ENCODE data around the gene TSPAN10. TPM values are rescaled to one million over a fixed set of nuclear protein-coding genes. Genes with fewer than 3 reads are reported as not detected.

Gene TSPAN10
- total and polyA plus RNA-seq, 9 of the 15 experiments (the other 6 are each of a cell fraction or from before 2014, with no cell fraction given): 0.05 to 0.31 (median 0.13) TPM; not detected in 1

DNA sequence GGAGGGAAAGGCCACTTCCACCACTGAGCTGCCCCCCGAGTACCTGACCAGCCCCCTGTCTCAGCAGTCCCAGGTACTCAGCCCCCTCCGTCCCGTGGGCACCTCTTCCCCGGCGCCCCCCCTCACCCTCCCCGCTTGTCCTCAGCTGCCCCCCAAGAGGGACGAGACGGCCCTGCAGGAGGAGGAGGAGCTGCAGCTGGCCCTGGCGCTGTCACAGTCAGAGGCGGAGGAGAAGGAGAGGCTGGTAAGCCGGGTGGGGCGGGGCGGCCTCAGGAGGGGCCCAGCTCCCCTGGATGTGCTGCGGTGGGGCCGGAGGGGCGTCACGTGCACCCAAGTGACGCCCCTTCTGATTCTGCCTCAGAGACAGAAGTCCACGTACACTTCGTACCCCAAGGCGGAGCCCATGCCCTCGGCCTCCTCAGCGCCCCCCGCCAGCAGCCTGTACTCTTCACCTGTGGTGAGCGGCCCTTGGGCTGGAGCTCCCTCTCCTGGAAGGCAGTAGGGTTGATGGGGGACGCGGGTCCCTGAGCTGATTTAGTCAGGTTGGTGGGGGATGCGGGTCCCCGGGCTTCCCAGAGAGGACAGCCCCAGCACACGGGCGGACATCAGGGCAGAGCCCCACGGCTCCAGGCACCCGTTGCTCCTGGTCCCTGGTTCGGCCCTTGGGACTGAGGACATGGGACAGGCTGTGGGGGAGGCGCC is 56.7 kb downstream of the TSPAN10 start:
- Histone ChIP-seq H3K27ac (ENCODE audit: extremely low read depth, low read depth, low read length) (no peak overlapping the region), H3K9me1 (ENCODE audit: control insufficient read depth, insufficient read depth, low read length) (peaks cover 3% of the 10 kb centered on the region), H3K4me1 (replicated peaks in 1 of 2; ENCODE audit: control insufficient read depth in 2 of 2, insufficient read depth in 2 of 2, low read length in 2 of 2) (peaks cover 0 to 51% of the 10 kb centered on the region in 2 experiments; a peak in 2 of 5 replicates), H3K4me2 (ENCODE audit: insufficient read depth, low read length) (no peak overlapping the region), H3K9me3 (replicated peaks; ENCODE audit: control insufficient read depth, insufficient read depth, low read depth, low read length) (no peaks in the 10 kb centered on the region), H3K9ac (ENCODE audit: insufficient read depth in 1 of 2, low read depth in 2 of 2, low read length in 2 of 2) (peak overlapping the region in 1 of 2 experiments; percentile 26; a peak in 1 of 4 replicates), H3K36me3 (ENCODE audit: control insufficient read depth, insufficient read depth, low read length) (peaks cover 100% of the 10 kb centered on the region; the same call in 2 of the 3 replicates), H4K20me1 (replicated peaks; ENCODE audit: control insufficient read depth, insufficient read depth, low read length) (peaks cover 9% of the 10 kb centered on the region; the same call in 1 of the 2 replicates), H3K4me3 (no peak overlapping the region), H2AFZ (ENCODE audit: low read depth, low read length) (no peak overlapping the region), H3K27me3 (ENCODE audit: control insufficient read depth in 2 of 2, insufficient read depth in 2 of 2, low read length in 2 of 2) (no peaks in the 10 kb centered on the region), H3K79me2 (ENCODE audit: control insufficient read depth, insufficient read depth, low read length) (no peaks in the 10 kb centered on the region; the same call in 2 of the 3 replicates)
- WGBS (ENCODE audit: insufficient coverage, low coverage, missing lambda C conversion rate): 87% methylated on average over 20 of the region's 35 CpGs
- ChIA-PET POLR2A (interaction anchor here (1.2 to 4.7 kb wide), 2 partner anchors 9 to 10 kb away, joined by 7 to 41 read pairs; partner anchors contain the start of genes ARL16, HGS and MRPL12), CTCF (ENCODE audit: low intra/inter-chr PET ratio) (no interaction called here)
- FAIRE-seq (no peak), DNase-seq (ENCODE audit: extremely low read depth in 1 of 4, low spot score in 3 of 4) (peak in 2 of 4 experiments; percentile 34 to 37), ATAC-seq (peak; percentile 56)
- intact Hi-C loops (cut with micrococcal nuclease): no loop called here
- in situ Hi-C loops (cut with MboI): no loop called here
- BruUV-seq (replicated peaks): no TSS peak
- TF ChIP-seq, protein P1, sequence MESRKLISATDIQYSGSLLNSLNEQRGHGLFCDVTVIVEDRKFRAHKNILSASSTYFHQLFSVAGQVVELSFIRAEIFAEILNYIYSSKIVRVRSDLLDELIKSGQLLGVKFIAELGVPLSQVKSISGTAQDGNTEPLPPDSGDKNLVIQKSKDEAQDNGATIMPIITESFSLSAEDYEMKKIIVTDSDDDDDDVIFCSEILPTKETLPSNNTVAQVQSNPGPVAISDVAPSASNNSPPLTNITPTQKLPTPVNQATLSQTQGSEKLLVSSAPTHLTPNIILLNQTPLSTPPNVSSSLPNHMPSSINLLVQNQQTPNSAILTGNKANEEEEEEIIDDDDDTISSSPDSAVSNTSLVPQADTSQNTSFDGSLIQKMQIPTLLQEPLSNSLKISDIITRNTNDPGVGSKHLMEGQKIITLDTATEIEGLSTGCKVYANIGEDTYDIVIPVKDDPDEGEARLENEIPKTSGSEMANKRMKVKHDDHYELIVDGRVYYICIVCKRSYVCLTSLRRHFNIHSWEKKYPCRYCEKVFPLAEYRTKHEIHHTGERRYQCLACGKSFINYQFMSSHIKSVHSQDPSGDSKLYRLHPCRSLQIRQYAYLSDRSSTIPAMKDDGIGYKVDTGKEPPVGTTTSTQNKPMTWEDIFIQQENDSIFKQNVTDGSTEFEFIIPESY (CRISPR knock-in tag; IDR thresholded peaks at IDR 0.05): peak; percentile 96
- no peak for TF ChIP-seq ZNF408 (CRISPR knock-in tag; IDR thresholded peaks at IDR 0.05; ENCODE audit: low read depth)
- no peak for TF ChIP-seq EWSR1 (IDR thresholded peaks at IDR 0.05; ENCODE audit: borderline replicate concordance, low read depth, partially characterized antibody)
- no peak for TF ChIP-seq SMC3 (conservative IDR thresholded peaks at IDR 0.05; ENCODE audit: insufficient read depth, low read depth, low read length)
- TF ChIP-seq, protein P2, sequence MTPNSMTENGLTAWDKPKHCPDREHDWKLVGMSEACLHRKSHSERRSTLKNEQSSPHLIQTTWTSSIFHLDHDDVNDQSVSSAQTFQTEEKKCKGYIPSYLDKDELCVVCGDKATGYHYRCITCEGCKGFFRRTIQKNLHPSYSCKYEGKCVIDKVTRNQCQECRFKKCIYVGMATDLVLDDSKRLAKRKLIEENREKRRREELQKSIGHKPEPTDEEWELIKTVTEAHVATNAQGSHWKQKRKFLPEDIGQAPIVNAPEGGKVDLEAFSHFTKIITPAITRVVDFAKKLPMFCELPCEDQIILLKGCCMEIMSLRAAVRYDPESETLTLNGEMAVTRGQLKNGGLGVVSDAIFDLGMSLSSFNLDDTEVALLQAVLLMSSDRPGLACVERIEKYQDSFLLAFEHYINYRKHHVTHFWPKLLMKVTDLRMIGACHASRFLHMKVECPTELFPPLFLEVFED (CRISPR knock-in tag; conservative IDR thresholded peaks at IDR 0.05): no peak
- peak; percentile 42; the same call in 1 of the 2 replicates for TF ChIP-seq POLR2G (IDR thresholded peaks at IDR 0.05; ENCODE audit: low read depth, low read length)
- TF ChIP-seq, protein P3, sequence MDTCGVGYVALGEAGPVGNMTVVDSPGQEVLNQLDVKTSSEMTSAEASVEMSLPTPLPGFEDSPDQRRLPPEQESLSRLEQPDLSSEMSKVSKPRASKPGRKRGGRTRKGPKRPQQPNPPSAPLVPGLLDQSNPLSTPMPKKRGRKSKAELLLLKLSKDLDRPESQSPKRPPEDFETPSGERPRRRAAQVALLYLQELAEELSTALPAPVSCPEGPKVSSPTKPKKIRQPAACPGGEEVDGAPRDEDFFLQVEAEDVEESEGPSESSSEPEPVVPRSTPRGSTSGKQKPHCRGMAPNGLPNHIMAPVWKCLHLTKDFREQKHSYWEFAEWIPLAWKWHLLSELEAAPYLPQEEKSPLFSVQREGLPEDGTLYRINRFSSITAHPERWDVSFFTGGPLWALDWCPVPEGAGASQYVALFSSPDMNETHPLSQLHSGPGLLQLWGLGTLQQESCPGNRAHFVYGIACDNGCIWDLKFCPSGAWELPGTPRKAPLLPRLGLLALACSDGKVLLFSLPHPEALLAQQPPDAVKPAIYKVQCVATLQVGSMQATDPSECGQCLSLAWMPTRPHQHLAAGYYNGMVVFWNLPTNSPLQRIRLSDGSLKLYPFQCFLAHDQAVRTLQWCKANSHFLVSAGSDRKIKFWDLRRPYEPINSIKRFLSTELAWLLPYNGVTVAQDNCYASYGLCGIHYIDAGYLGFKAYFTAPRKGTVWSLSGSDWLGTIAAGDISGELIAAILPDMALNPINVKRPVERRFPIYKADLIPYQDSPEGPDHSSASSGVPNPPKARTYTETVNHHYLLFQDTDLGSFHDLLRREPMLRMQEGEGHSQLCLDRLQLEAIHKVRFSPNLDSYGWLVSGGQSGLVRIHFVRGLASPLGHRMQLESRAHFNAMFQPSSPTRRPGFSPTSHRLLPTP (IDR thresholded peaks at IDR 0.05; ENCODE audit: borderline replicate concordance, extremely low read depth, insufficient read length): no peak
- 0 out of 2 replicates have a peak, but pooled peaks have one; percentile 5 for TF ChIP-seq RBFOX2 (IDR thresholded peaks at IDR 0.05; ENCODE audit: low read depth, low read length)
- TF ChIP-seq, protein P4, sequence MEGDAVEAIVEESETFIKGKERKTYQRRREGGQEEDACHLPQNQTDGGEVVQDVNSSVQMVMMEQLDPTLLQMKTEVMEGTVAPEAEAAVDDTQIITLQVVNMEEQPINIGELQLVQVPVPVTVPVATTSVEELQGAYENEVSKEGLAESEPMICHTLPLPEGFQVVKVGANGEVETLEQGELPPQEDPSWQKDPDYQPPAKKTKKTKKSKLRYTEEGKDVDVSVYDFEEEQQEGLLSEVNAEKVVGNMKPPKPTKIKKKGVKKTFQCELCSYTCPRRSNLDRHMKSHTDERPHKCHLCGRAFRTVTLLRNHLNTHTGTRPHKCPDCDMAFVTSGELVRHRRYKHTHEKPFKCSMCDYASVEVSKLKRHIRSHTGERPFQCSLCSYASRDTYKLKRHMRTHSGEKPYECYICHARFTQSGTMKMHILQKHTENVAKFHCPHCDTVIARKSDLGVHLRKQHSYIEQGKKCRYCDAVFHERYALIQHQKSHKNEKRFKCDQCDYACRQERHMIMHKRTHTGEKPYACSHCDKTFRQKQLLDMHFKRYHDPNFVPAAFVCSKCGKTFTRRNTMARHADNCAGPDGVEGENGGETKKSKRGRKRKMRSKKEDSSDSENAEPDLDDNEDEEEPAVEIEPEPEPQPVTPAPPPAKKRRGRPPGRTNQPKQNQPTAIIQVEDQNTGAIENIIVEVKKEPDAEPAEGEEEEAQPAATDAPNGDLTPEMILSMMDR (IDR thresholded peaks at IDR 0.05 in 2 of 3, conservative IDR thresholded peaks at IDR 0.05 in 1 of 3; ENCODE audit: insufficient read depth in 2 of 3, low read depth in 1 of 3, low read length in 3 of 3): peak; percentile 25 to 90 (median 50); a peak in 4 of 6 replicates
